ENCODE results near the gene VAT1. TPM values are rescaled to one million over a fixed set of nuclear protein-coding genes. Genes with fewer than 3 reads are reported as not detected.

Gene VAT1
- total RNA-seq, 1 donor from 2014 or later = 267 TPM

DNA sequence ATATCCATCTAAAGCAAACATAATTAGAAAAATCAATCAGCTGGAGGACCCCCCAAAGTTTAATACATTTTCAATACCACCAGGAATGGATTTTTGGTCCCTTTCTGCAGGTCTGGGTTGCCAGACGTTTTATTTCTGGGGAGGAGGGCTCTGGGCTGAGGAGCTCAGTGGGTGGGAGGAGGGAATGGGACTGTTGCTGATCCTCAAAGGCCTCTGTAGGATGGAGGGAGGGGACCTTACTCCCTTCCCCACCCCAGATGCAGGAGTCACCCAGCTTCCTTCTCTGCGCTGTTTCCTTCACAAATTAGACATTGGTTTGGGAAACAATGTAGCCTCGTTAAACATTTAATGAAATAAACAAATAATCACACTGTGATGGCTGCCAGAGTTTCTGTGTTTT, 9.5 kb upstream of the VAT1 start:
- DNase-seq = no peak
- Histone ChIP-seq H3K27me3 (no peaks in the 10 kb centered on the region), H3K9me3 (no peaks in the 10 kb centered on the region), H3K4me1 (peaks cover 3% of the 10 kb centered on the region), H3K4me3 (no peak overlapping the region), H3K27ac (no peak overlapping the region), H3K36me3 (no peaks in the 10 kb centered on the region)
- no peak for ATAC-seq
- no peak for TF ChIP-seq CTCF (IDR thresholded peaks at IDR 0.05)
- intact Hi-C loops (cut with DNase I) = no loop called here

- H3K36me3 ChIP-seq = no peaks in the 10 kb centered on the region
- H3K27ac ChIP-seq = no peak overlapping the region
- TF ChIP-seq CTCF (IDR thresholded peaks at IDR 0.05) = no peak
- DNase-seq (no peak), ATAC-seq (no peak)
- H3K4me1 ChIP-seq = peaks cover 3% of the 10 kb centered on the region
- no peaks in the 10 kb centered on the region for H3K27me3 ChIP-seq
- intact Hi-C loops (cut with DNase I) = no loop called here
- H3K4me3 ChIP-seq = no peak overlapping the region
- no peaks in the 10 kb centered on the region for H3K9me3 ChIP-seq
Observed at GRCh38 chr17:43030137-43030767, 8.1 kb upstream of the VAT1 start.

GRCh38 chr17:43028221-43028861, 6.2 kb upstream of the VAT1 start:
- ATAC-seq = no peak

GRCh38 chr17:43027091-43028032, 5.2 kb upstream of the VAT1 start:
- no peaks in the 10 kb centered on the region for H3K36me3 ChIP-seq
- no peak for TF ChIP-seq CTCF (IDR thresholded peaks at IDR 0.05)
- intact Hi-C loops (cut with DNase I) = no loop called here

More at GRCh38 chr17:43028221-43028861, 6.2 kb upstream of the VAT1 start:
- H3K36me3 ChIP-seq = no peaks in the 10 kb centered on the region
- H3K9me3 ChIP-seq = no peaks in the 10 kb centered on the region
- H3K4me3 ChIP-seq = no peak overlapping the region
- no peak for TF ChIP-seq CTCF (IDR thresholded peaks at IDR 0.05)
- DNase-seq = no peak
- peaks cover 9% of the 10 kb centered on the region for H3K4me1 ChIP-seq
- H3K27ac ChIP-seq = no peak overlapping the region
- intact Hi-C loops (cut with DNase I) = no loop called here
- no peaks in the 10 kb centered on the region for H3K27me3 ChIP-seq

GRCh38 chr17:43026595-43026994, 4.4 kb upstream of the VAT1 start:
- no peak for ATAC-seq
- no peak for TF ChIP-seq CTCF (IDR thresholded peaks at IDR 0.05)
- no peaks in the 10 kb centered on the region for H3K36me3 ChIP-seq
- intact Hi-C loops (cut with DNase I) = no loop called here
- no peak overlapping the region for H3K27ac ChIP-seq
- H3K4me1 ChIP-seq = peaks cover 13% of the 10 kb centered on the region
- H3K27me3 ChIP-seq = no peaks in the 10 kb centered on the region
- no peaks in the 10 kb centered on the region for H3K9me3 ChIP-seq
- H3K4me3 ChIP-seq = no peak overlapping the region
- no peak for DNase-seq

More at GRCh38 chr17:43027091-43028032, 5.2 kb upstream of the VAT1 start:
- no peak for ATAC-seq
- no peak overlapping the region for H3K27ac ChIP-seq
- no peak overlapping the region for H3K4me3 ChIP-seq
- no peaks in the 10 kb centered on the region for H3K27me3 ChIP-seq
- no peak for DNase-seq
- peaks cover 13% of the 10 kb centered on the region for H3K4me1 ChIP-seq
- H3K9me3 ChIP-seq = no peaks in the 10 kb centered on the region

Data from upper lobe of right lung (tissue), 1 donor.